Measurements from ENCODE around the gene METTL9. TPM values are rescaled to one million over a fixed set of nuclear protein-coding genes. Genes with fewer than 3 reads are reported as not detected.
A peak's percentile ranks its signal among the peaks of the same experiment; 100 is the strongest.
"Not testable (repeated sequence)": the region's sequence is repeated elsewhere in the genome, so short reads cannot be mapped to it uniquely, and the experiment has no call there.

Gene METTL9
- 456 TPM for total RNA-seq (2013)
- polyA plus RNA-seq, result 100 to 1,000 TPM; 181 to 400 (median 373) TPM
- polyA minus RNA-seq, result 163 and 230 TPM in 2 replicates
- total RNA-seq, result 217 to 427 (median 333) reads per million in 11 experiments

DNA sequence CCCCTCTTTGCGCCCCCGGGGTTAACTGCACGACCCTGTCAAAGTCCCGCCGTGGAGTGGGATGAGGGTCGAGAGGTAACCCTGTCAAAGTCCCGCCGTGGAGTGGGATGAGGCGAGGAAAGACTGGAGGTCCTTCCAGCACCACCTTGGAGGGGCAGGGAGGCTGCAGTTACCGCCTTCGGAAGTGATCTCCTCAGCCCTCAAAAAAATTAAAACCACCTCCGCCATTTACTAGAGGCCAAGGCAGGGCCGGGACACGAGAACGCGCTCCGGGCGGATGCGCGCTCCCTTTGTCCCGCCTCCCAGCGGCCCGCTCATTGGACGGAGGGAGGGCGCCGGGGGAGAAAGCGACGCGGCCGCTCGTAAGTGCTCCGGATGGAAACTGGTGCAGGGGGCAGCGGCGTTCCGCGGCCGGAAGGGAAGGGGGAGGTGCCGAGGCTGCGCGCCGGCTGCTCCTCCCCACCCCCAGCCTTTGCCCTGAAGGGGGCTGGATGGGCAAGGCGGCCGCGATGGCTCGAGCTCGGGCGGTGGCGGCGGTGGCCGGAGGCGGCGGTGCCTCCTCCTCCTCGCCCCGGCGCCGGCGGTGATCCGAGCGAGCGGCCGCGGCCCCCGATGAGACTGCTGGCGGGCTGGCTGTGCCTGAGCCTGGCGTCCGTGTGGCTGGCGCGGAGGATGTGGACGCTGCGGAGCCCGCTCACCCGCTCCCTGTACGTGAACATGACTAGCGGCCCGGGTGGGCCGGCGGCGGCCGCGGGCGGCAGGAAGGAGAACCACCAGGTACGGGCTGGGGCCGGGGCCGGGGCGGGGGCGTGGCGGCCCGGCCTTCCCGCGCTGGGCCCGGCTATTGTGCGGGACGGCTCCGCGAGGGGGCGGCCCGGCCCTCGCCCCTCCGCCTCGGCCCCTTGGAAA is at the start of gene METTL9:
Gene METTL9, plus strand, starts transcription at position 456 of the 909 bp plus-strand sequence. Its CDS starts 157 bp downstream, at position 613.
- peaks cover 61% of the 10 kb centered on the region for H3K4me1 Mint-ChIP-seq
- H3K27me3 Mint-ChIP-seq (ENCODE audit: low read depth in 3 of 3), result no peaks in the 10 kb centered on the region
- peaks cover 0 to 4% of the 10 kb centered on the region in 2 donors for H3K36me3 Mint-ChIP-seq
- H3K27ac Mint-ChIP-seq, result peak within 1 kb of the TSS; percentile 91 to 98 (median 96)
- Histone ChIP-seq H3K4me1 (ENCODE audit: control insufficient read depth in 1 of 2, insufficient read depth in 2 of 2, low read length in 2 of 2) (peaks cover 63 to 79% of the 10 kb centered on the region in 2 donors), H3K27me3 (ENCODE audit: control insufficient read depth in 2 of 2, insufficient read depth in 2 of 2, low read length in 2 of 2) (no peaks in the 10 kb centered on the region), H3K9me3 (replicated peaks in 1 of 2; ENCODE audit: control insufficient read depth in 1 of 2, insufficient read depth in 1 of 2, low read length in 2 of 2) (no peaks in the 10 kb centered on the region), H3K4me2 (replicated peaks; ENCODE audit: extremely low read depth, low read length, poor library complexity, severe bottlenecking) (peak within 1 kb of the TSS; percentile 84), H3K27ac (ENCODE audit: low read depth in 1 of 2, low read length in 2 of 2) (peak within 1 kb of the TSS; percentile 96), H3K36me3 (replicated peaks in 1 of 2; ENCODE audit: control insufficient read depth in 1 of 2, insufficient read depth in 2 of 2, low read length in 2 of 2) (no peaks in the 10 kb centered on the region), H3K9ac (ENCODE audit: insufficient read depth, low read length, poor library complexity, severe bottlenecking) (peak within 1 kb of the TSS; percentile 91), H3K4me3 (replicated peaks in 1 of 3; ENCODE audit: low read depth in 2 of 3, low read length in 3 of 3) (peak within 1 kb of the TSS; percentile 83 to 98 (median 88)), H2AFZ (ENCODE audit: insufficient read depth, low read depth, low read length, poor library complexity, severe bottlenecking) (peak within 1 kb of the TSS; percentile 91), H4K20me1 (ENCODE audit: insufficient read depth, low read length) (peaks cover 21% of the 10 kb centered on the region), H3K79me2 (ENCODE audit: insufficient read depth, low read length) (peaks cover 75% of the 10 kb centered on the region)
- no peak for TF ChIP-seq CTCF (IDR thresholded peaks at IDR 0.05)
- DNase-seq, result peak; percentile 90 to 94 (median 91)
- under 1% methylated on average over 90 of the region's 100 CpGs for WGBS (ENCODE audit: insufficient coverage)
- peak within 1 kb of the TSS; percentile 89 to 95 for H3K4me3 Mint-ChIP-seq
- intact Hi-C loops (cut with micrococcal nuclease), result loop anchor here in 1 of 2 donors (5.0 to 10.0 kb wide), 2 partner anchors 43 to 595 kb away; no protein-coding TSS in a partner anchor
- no peaks in the 10 kb centered on the region for H3K9me3 Mint-ChIP-seq

DNA sequence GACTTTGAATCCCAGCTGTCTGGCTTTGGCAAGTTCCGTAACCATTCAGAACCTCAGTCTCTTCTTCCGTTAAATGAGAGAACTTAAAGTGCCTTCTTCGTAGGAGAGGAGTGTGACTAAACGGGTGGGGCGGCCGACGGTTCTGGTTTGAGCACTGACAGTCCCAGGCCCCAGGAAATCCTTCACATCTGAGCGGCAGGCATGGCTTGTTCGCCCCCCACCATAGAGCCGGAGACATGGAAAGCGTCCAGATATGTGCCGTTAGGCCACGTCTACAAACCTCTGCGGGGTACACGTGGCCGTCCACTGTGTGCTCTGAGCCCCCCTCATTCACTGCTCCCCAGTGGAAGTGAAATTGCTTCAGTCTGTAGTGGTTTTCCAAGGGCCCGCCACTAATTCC is 49.4 kb upstream of the METTL9 start:
- DNase-seq; H3K27me3 ChIP-seq (ENCODE audit: control insufficient read depth in 2 of 2, insufficient read depth in 2 of 2, low read length in 2 of 2); H3K27me3 Mint-ChIP-seq (ENCODE audit: low read depth in 3 of 3); H3K36me3 Mint-ChIP-seq; H3K27ac Mint-ChIP-seq; H3K4me1 ChIP-seq (ENCODE audit: control insufficient read depth in 1 of 2, insufficient read depth in 2 of 2, low read length in 2 of 2); H3K36me3 ChIP-seq (replicated peaks in 1 of 2; ENCODE audit: control insufficient read depth in 1 of 2, insufficient read depth in 2 of 2, low read length in 2 of 2); H3K4me3 Mint-ChIP-seq; H3K27ac ChIP-seq (ENCODE audit: low read depth in 1 of 2, low read length in 2 of 2); H2AFZ ChIP-seq (ENCODE audit: insufficient read depth, low read depth, low read length, poor library complexity, severe bottlenecking); H3K79me2 ChIP-seq (ENCODE audit: insufficient read depth, low read length); H3K4me1 Mint-ChIP-seq; H3K4me3 ChIP-seq (replicated peaks in 1 of 3; ENCODE audit: low read depth in 2 of 3, low read length in 3 of 3); H3K9ac ChIP-seq (ENCODE audit: insufficient read depth, low read length, poor library complexity, severe bottlenecking); H3K4me2 ChIP-seq (replicated peaks; ENCODE audit: extremely low read depth, low read length, poor library complexity, severe bottlenecking); H4K20me1 ChIP-seq (ENCODE audit: insufficient read depth, low read length); H3K9me3 ChIP-seq (replicated peaks in 1 of 2; ENCODE audit: control insufficient read depth in 1 of 2, insufficient read depth in 1 of 2, low read length in 2 of 2); H3K9me3 Mint-ChIP-seq: not testable (repeated sequence)
- intact Hi-C loops (cut with micrococcal nuclease), result loop anchor here (5.0 to 10.0 kb wide), 4 partner anchors 265 to 1515 kb away; no protein-coding TSS in a partner anchor
- WGBS (ENCODE audit: insufficient coverage), result 89% methylated on average over 10 of the region's 17 CpGs

DNA sequence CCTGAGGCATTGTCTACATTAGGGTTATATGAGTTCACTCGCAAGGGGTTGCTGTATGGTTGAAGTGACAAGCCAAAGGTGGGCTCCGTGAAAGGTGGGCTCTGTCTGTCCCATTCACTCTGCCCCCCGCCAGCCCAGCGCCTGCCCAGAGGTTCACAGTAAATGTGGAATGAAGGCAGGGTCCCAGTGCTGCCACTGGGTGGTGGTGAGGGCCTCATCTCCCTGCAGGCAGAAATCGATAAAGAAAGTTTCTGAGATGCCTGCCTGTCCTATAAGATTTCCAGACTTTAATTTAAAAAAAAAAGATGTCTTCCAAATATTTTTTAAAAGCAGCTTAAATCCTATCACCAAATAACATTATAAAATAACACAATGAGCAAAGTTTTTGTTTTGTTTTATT is 48.9 kb upstream of the METTL9 start:
- not testable (repeated sequence) for H3K27me3 ChIP-seq (ENCODE audit: control insufficient read depth in 2 of 2, insufficient read depth in 2 of 2, low read length in 2 of 2); H3K36me3 Mint-ChIP-seq; H3K9me3 Mint-ChIP-seq; H3K27ac Mint-ChIP-seq; H3K9me3 ChIP-seq (replicated peaks in 1 of 2; ENCODE audit: control insufficient read depth in 1 of 2, insufficient read depth in 1 of 2, low read length in 2 of 2); H3K9ac ChIP-seq (ENCODE audit: insufficient read depth, low read length, poor library complexity, severe bottlenecking); H3K4me3 ChIP-seq (replicated peaks in 1 of 3; ENCODE audit: low read depth in 2 of 3, low read length in 3 of 3); H3K4me2 ChIP-seq (replicated peaks; ENCODE audit: extremely low read depth, low read length, poor library complexity, severe bottlenecking); H3K4me1 Mint-ChIP-seq; H4K20me1 ChIP-seq (ENCODE audit: insufficient read depth, low read length); H3K27ac ChIP-seq (ENCODE audit: low read depth in 1 of 2, low read length in 2 of 2); H3K4me3 Mint-ChIP-seq; H3K27me3 Mint-ChIP-seq (ENCODE audit: low read depth in 3 of 3); H3K36me3 ChIP-seq (replicated peaks in 1 of 2; ENCODE audit: control insufficient read depth in 1 of 2, insufficient read depth in 2 of 2, low read length in 2 of 2); H2AFZ ChIP-seq (ENCODE audit: insufficient read depth, low read depth, low read length, poor library complexity, severe bottlenecking); H3K79me2 ChIP-seq (ENCODE audit: insufficient read depth, low read length); DNase-seq
- WGBS (ENCODE audit: insufficient coverage), result no CpG with 5 or more reads among the region's 5 CpGs
- intact Hi-C loops (cut with micrococcal nuclease), result loop anchor here (5.0 to 10.0 kb wide), 4 partner anchors 266 to 1514 kb away; no protein-coding TSS in a partner anchor
- H3K4me1 ChIP-seq (ENCODE audit: control insufficient read depth in 1 of 2, insufficient read depth in 2 of 2, low read length in 2 of 2), result peaks cover 7 to 10% of the 10 kb centered on the region in 2 donors

Measured in CD14-positive monocyte (primary cell).